Ishikawa (cell line): ENCODE results near the gene UBE4B.

Experiments used
- CEBPB ChIP-seq: IDR thresholded peaks from 2 replicates; pipeline ENCODE4 v1.6.1; 2012
- CREB1 ChIP-seq: IDR thresholded peaks from 2 replicates; pipeline ENCODE4 v1.6.1; 2012; ENCODE audit warnings: low read depth
- EGR1 ChIP-seq: IDR thresholded peaks from 2 replicates; pipeline ENCODE4 v1.6.1; 2012
- EP300 ChIP-seq: IDR thresholded peaks from 2 replicates; pipeline ENCODE4 v1.6.1; 2012; ENCODE audit warnings: borderline replicate concordance
- NFIC ChIP-seq: IDR thresholded peaks from 2 replicates; pipeline ENCODE4 v1.6.1; 2012
- RAD21 ChIP-seq: IDR thresholded peaks from 2 replicates; pipeline ENCODE4 v1.6.1; 2012; ENCODE audit warnings: low read depth
- TAF1 ChIP-seq: IDR thresholded peaks from 2 replicates; pipeline ENCODE4 v1.6.1; 2012; ENCODE audit warnings: low read depth, mild to moderate bottlenecking
- TCF12 ChIP-seq: IDR thresholded peaks from 2 replicates; pipeline ENCODE4 v1.6.1; 2012; ENCODE audit warnings: low read depth
- TEAD4 ChIP-seq: IDR thresholded peaks from 2 replicates; pipeline ENCODE4 v1.6.1; 2012
- YY1 ChIP-seq: IDR thresholded peaks from 2 replicates; pipeline ENCODE4 v1.6.1; 2012; ENCODE audit warnings: low read depth
- ZBTB7A ChIP-seq: IDR thresholded peaks from 2 replicates; pipeline ENCODE4 v1.6.1; 2012; ENCODE audit warnings: low read depth
- TF ChIP-seq, protein P1 (sequence below): IDR thresholded peaks from 2 replicates; pipeline ENCODE4 v1.6.1; 2012; ENCODE audit warnings: low read depth, mild to moderate bottlenecking
- TF ChIP-seq, protein P2 (sequence below): IDR thresholded peaks from 2 replicates; pipeline ENCODE4 v1.6.1; 2012
- TF ChIP-seq, protein P3 (sequence below): IDR thresholded peaks from 2 replicates; pipeline ENCODE4 v1.6.1; 2012

DNA sequence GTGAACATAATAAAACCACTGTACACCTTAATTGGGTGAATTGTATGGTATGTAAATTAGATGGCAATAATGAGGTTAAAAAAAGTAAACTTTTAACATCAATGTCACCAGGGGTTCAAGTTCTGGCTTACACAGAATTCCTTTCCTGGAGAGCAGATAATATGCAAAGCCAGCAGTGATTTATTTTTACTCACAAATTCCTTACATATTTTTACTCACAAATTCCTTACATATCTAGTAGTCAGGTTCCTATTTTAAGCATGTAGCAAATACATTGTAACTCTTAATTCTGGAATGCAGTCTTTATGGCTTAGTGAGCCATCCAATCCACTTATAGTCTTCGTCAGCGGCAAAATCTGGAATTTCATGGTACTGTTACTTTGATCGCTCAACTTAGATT is 1.3 kb upstream of the UBE4B start:
- TF ChIP-seq EGR1 (no peak), EP300 (no peak), TAF1 (no peak), TCF12 (no peak), NFIC (no peak), CREB1 (no peak), YY1 (no peak), TEAD4 (peak; percentile 83), ZBTB7A (no peak), RAD21 (no peak), CEBPB (no peak)
- TF ChIP-seq, protein P1, sequence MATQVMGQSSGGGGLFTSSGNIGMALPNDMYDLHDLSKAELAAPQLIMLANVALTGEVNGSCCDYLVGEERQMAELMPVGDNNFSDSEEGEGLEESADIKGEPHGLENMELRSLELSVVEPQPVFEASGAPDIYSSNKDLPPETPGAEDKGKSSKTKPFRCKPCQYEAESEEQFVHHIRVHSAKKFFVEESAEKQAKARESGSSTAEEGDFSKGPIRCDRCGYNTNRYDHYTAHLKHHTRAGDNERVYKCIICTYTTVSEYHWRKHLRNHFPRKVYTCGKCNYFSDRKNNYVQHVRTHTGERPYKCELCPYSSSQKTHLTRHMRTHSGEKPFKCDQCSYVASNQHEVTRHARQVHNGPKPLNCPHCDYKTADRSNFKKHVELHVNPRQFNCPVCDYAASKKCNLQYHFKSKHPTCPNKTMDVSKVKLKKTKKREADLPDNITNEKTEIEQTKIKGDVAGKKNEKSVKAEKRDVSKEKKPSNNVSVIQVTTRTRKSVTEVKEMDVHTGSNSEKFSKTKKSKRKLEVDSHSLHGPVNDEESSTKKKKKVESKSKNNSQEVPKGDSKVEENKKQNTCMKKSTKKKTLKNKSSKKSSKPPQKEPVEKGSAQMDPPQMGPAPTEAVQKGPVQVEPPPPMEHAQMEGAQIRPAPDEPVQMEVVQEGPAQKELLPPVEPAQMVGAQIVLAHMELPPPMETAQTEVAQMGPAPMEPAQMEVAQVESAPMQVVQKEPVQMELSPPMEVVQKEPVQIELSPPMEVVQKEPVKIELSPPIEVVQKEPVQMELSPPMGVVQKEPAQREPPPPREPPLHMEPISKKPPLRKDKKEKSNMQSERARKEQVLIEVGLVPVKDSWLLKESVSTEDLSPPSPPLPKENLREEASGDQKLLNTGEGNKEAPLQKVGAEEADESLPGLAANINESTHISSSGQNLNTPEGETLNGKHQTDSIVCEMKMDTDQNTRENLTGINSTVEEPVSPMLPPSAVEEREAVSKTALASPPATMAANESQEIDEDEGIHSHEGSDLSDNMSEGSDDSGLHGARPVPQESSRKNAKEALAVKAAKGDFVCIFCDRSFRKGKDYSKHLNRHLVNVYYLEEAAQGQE: no peak
- TF ChIP-seq, protein P2, sequence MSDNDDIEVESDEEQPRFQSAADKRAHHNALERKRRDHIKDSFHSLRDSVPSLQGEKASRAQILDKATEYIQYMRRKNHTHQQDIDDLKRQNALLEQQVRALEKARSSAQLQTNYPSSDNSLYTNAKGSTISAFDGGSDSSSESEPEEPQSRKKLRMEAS: no peak
- TF ChIP-seq, protein P3, sequence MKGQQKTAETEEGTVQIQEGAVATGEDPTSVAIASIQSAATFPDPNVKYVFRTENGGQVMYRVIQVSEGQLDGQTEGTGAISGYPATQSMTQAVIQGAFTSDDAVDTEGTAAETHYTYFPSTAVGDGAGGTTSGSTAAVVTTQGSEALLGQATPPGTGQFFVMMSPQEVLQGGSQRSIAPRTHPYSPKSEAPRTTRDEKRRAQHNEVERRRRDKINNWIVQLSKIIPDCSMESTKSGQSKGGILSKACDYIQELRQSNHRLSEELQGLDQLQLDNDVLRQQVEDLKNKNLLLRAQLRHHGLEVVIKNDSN: no peak
